Mucosa of descending colon (tissue), 3 donors: ENCODE data around the gene RELL1. TPM values are rescaled to one million over a fixed set of nuclear protein-coding genes. Genes with fewer than 3 reads are reported as not detected.
"Not testable (repeated sequence)": the region's sequence is repeated elsewhere in the genome, so short reads cannot be mapped to it uniquely, and the experiment has no call there.

ENCODE experiments used
- ATAC-seq: fragments of 200-7000 bp; cut with Tn5 transposase; one replicate; pipeline ENCODE4 v1.9.1; 2020; ENCODE audit warnings: mild to moderate bottlenecking, moderate library complexity
- DNase-seq, 3 donors: peaks; one replicate each; pipeline ENCODE4 v3.0.0-alpha.2; 2020
- H3K36me3 ChIP-seq: fragments of 200-600 bp; one replicate; pipeline ENCODE4 v1.8.0; 2021; ENCODE audit warnings: low read depth, mild to moderate bottlenecking
- H3K4me1 ChIP-seq: fragments of 200-600 bp; one replicate; pipeline ENCODE4 v1.8.0; 2021; ENCODE audit warnings: low read depth, mild to moderate bottlenecking
- H3K4me3 ChIP-seq: fragments of 200-600 bp; one replicate; pipeline ENCODE4 v1.8.0; 2021; ENCODE audit warnings: mild to moderate bottlenecking
- H3K9me3 ChIP-seq: fragments of 200-600 bp; one replicate; pipeline ENCODE4 v1.8.0; 2021; ENCODE audit warnings: mild to moderate bottlenecking
- CTCF ChIP-seq: fragments of 200-600 bp; IDR thresholded peaks from one replicate; pipeline ENCODE4 v1.8.0; 2022; ENCODE audit warnings: antibody characterized with exemption, mild to moderate bottlenecking
- intact Hi-C, 2 donors: fragments of 100-400 bp; cut with DNase I in 1 of 2; cut with micrococcal nuclease in 1 of 2; formaldehyde crosslinking; loops; one replicate each; pipeline versions ENCODE4 v1.11.0 to v1.11.1; 2022; cut with DNase I, micrococcal nuclease
- total RNA-seq, 3 donors: library from RNA; stranded (reverse); fragmentation: NEBNext Ultra II Directional in 2 of 3; extraction: Animal tissue kit (Norgen Biotek cat#: 25700) in 2 of 3; gene quantifications; one replicate each; pipeline versions ENCODE4 v1.2.1 to v1.2.4, GENCODE V29; 2021 to 2023
- donor health status: DM: no; HTN: no; CAD: no; lungs with moderate emphysema.
- donor health status: DM: no; HTN: no; CAD: no.
- donor health status: DM: no; HTN: yes; CAD: no.

RELL1 gene
- total RNA-seq, 3 donors from 2014 or later: 50.5 to 75.2 (median 68.8) TPM

GRCh38 chr4:37671072-37671471 lies 15.1 kb downstream of the RELL1 start:
- no peaks in the 10 kb centered on the region for H3K9me3 ChIP-seq
- DNase-seq (no peak), ATAC-seq (no peak)
- no peak overlapping the region for H3K4me3 ChIP-seq
- peaks cover 36% of the 10 kb centered on the region for H3K4me1 ChIP-seq
- intact Hi-C loops: no loop called here
- no peak for TF ChIP-seq CTCF
- no peaks in the 10 kb centered on the region for H3K36me3 ChIP-seq

GRCh38 chr4:37670249-37670648 lies 15.9 kb downstream of the RELL1 start:
- Histone ChIP-seq H3K9me3 (no peaks in the 10 kb centered on the region), H3K4me1 (peaks cover 40% of the 10 kb centered on the region), H3K36me3 (no peaks in the 10 kb centered on the region), H3K4me3 (no peak overlapping the region)
- DNase-seq (no peak), ATAC-seq (peak; percentile 39)
- intact Hi-C loops: no loop called here
- TF ChIP-seq CTCF: no peak

GRCh38 chr4:37669124-37669523 lies 17.1 kb downstream of the RELL1 start:
- intact Hi-C loops, DNase-seq, ATAC-seq, H3K36me3 ChIP-seq, H3K9me3 ChIP-seq, H3K4me3 ChIP-seq: not testable (repeated sequence)
- peaks cover 34% of the 10 kb centered on the region for H3K4me1 ChIP-seq

- no peak for TF ChIP-seq CTCF
- no peak overlapping the region for H3K4me3 ChIP-seq
- no peaks in the 10 kb centered on the region for H3K36me3 ChIP-seq
- H3K9me3 ChIP-seq: no peaks in the 10 kb centered on the region
- ATAC-seq: no peak
- DNase-seq: no peak
- H3K4me1 ChIP-seq: peaks cover 33% of the 10 kb centered on the region
- intact Hi-C loops: no loop called here
These were observed 18.7 kb downstream of the RELL1 start for GRCh38 chr4:37667197-37668100.

- no peak for TF ChIP-seq CTCF
- peaks cover 41% of the 10 kb centered on the region for H3K4me1 ChIP-seq
These were observed 19.5 kb downstream of the RELL1 start for GRCh38 chr4:37666625-37667071.

More at GRCh38 chr4:37666625-37667071, 19.5 kb downstream of the RELL1 start:
- Histone ChIP-seq H3K9me3 (no peaks in the 10 kb centered on the region), H3K36me3 (no peaks in the 10 kb centered on the region), H3K4me3 (no peak overlapping the region)
- DNase-seq (peak in 1 of 3 donors; percentile 50), ATAC-seq (peak; percentile 93)
- intact Hi-C loops: no loop called here
